ENCODE data around the gene SFRP4. TPM values are rescaled to one million over a fixed set of nuclear protein-coding genes. Genes with fewer than 3 reads are reported as not detected.

Gene SFRP4
- total RNA-seq, 1 experiment from 2014 or later = not detected

DNA sequence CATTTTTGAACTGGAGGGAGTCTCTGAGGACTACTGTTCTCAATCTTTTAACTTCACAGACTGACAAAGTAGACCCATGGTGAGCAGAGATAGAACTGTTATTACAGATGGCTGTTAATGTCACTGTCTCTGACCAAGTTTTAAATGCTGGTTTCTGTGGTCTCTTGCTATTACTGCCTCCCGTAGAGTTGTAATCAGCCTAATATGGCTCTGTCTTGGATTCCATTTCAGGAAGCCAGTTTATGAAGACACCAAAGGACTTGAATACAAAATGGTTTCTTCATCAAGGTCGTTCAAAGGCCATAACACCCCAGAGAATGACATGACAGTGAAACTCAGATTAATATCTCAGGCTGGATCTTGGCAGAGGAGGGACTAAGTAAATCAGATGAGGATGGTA, 3.9 kb downstream of the SFRP4 start:
- ChIA-PET CTCF (interaction anchor here (0.6 kb wide), 1 partner anchor 181 kb away, joined by 3 read pairs; no protein-coding TSS in a partner anchor), POLR2A (no interaction called here)
- peaks cover 21% of the 10 kb centered on the region for H3K27me3 Mint-ChIP-seq (ENCODE audit: insufficient read depth, unreplicated experiment)
- no peaks in the 10 kb centered on the region; the same call in none of the 2 replicates for H3K27me3 ChIP-seq (replicated peaks; ENCODE audit: control insufficient read depth, insufficient read depth, low read length)
- no peak overlapping the region for H3K27ac Mint-ChIP-seq (ENCODE audit: unreplicated experiment)
- no peaks in the 10 kb centered on the region for H3K36me3 Mint-ChIP-seq (ENCODE audit: insufficient read depth, unreplicated experiment)
- H3K36me3 ChIP-seq (ENCODE audit: control insufficient read depth, insufficient read depth, low read length) = no peaks in the 10 kb centered on the region
- H3K9me3 ChIP-seq = no peaks in the 10 kb centered on the region
- TF ChIP-seq, protein P1, sequence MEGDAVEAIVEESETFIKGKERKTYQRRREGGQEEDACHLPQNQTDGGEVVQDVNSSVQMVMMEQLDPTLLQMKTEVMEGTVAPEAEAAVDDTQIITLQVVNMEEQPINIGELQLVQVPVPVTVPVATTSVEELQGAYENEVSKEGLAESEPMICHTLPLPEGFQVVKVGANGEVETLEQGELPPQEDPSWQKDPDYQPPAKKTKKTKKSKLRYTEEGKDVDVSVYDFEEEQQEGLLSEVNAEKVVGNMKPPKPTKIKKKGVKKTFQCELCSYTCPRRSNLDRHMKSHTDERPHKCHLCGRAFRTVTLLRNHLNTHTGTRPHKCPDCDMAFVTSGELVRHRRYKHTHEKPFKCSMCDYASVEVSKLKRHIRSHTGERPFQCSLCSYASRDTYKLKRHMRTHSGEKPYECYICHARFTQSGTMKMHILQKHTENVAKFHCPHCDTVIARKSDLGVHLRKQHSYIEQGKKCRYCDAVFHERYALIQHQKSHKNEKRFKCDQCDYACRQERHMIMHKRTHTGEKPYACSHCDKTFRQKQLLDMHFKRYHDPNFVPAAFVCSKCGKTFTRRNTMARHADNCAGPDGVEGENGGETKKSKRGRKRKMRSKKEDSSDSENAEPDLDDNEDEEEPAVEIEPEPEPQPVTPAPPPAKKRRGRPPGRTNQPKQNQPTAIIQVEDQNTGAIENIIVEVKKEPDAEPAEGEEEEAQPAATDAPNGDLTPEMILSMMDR (IDR thresholded peaks at IDR 0.05; ENCODE audit: insufficient read depth in 1 of 2, low read depth in 1 of 2, low read length in 1 of 2, severe bottlenecking in 1 of 2, unreplicated experiment in 1 of 2) = no peak
- no peak overlapping the region for H3K4me3 ChIP-seq (ENCODE audit: low read depth, low read length)
- no peak overlapping the region for H3K4me3 Mint-ChIP-seq (ENCODE audit: unreplicated experiment)
- H3K9me3 Mint-ChIP-seq (ENCODE audit: unreplicated experiment) = no peaks in the 10 kb centered on the region
- no peak for DNase-seq
- H3K4me1 ChIP-seq = peaks cover 4% of the 10 kb centered on the region; the same call in 1 of the 2 replicates
- intact Hi-C loops (cut with micrococcal nuclease; ENCODE audit: unreplicated experiment) = loop anchor here (10.0 kb wide), 1 partner anchor 132 kb away; no protein-coding TSS in a partner anchor
- no TSS peak for BruUV-seq (replicated peaks)
- no peaks in the 10 kb centered on the region for H3K4me1 Mint-ChIP-seq (ENCODE audit: low read depth, unreplicated experiment)

DNA sequence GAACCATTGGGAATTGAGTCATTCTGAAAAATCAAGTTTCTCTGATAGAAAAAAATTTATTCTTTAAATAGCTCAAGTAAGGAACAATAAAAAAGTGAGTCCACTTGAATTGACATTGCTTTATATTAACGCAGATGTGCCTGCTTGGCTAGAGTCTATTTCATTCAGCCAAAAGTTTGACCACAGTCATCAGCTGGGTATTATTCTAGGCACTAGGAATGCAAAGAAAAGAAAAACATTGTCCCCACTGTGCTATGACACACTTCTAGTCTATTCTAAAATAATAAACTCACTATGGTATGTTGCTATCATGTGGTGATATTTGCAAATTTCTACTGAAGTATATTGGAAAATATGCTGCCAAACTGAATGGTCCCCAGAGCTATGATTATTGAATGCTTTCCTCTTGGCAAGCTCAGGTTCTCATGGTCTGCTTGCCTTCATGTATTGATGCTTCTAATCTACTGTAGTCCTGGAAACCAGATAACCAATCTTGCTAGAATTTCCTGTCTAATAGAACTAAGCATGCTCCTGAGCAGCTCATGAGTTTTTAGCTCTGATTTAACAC, 8.3 kb downstream of the SFRP4 start:
- Histone ChIP-seq H3K4me3 (ENCODE audit: low read depth, low read length) (no peak overlapping the region), H3K4me1 (no peaks in the 10 kb centered on the region), H3K36me3 (ENCODE audit: control insufficient read depth, insufficient read depth, low read length) (no peaks in the 10 kb centered on the region), H3K27me3 (replicated peaks; ENCODE audit: control insufficient read depth, insufficient read depth, low read length) (no peaks in the 10 kb centered on the region), H3K9me3 (no peaks in the 10 kb centered on the region)
- DNase-seq = no peak
- intact Hi-C loops (cut with micrococcal nuclease; ENCODE audit: unreplicated experiment) = no loop called here
- no TSS peak for BruUV-seq (replicated peaks)
- Mint-ChIP-seq H3K4me1 (ENCODE audit: low read depth, unreplicated experiment) (no peaks in the 10 kb centered on the region), H3K36me3 (ENCODE audit: insufficient read depth, unreplicated experiment) (no peaks in the 10 kb centered on the region), H3K27ac (ENCODE audit: unreplicated experiment) (no peak overlapping the region), H3K27me3 (ENCODE audit: insufficient read depth, unreplicated experiment) (peaks cover 6% of the 10 kb centered on the region), H3K4me3 (ENCODE audit: unreplicated experiment) (no peak overlapping the region), H3K9me3 (ENCODE audit: unreplicated experiment) (no peaks in the 10 kb centered on the region)
- TF ChIP-seq, protein P1 (IDR thresholded peaks at IDR 0.05; ENCODE audit: insufficient read depth in 1 of 2, low read depth in 1 of 2, low read length in 1 of 2, severe bottlenecking in 1 of 2, unreplicated experiment in 1 of 2) = no peak
- CTCF ChIA-PET = interaction anchor here (1.3 kb wide), 1 partner anchor 9 kb away, joined by 5 read pairs; the partner anchor contains the start of gene SFRP4
- POLR2A ChIA-PET = no interaction called here

DNA sequence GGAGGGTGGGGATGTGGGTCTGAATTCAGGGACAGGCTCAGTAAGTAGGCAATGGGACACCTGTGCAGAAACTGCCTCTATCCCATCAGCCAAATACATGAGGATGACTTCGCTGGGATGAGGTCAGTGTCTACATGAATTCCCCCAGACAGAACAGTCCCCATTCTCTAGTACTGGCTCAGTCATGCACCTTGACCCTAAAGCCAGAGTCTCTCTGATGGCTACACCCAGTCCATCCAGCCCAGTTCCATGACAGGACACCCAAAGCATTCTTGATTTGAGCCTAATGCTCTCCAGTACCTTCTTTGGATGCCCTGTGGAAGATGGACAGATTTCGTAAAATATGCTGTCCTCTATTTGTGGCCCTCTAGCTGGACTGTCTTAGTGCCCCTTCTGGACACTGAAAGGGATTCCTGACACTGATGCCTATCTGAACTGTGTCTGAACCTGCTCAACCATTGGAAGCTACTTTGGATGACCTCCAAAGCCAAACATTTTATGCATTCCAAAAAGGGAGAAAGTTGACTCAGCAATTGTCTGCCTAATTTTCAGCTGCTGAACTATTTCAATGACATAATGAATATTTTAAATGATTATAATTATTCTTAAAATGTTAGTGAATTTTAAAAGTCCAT, 14.6 kb downstream of the SFRP4 start:
- Mint-ChIP-seq H3K27me3 (ENCODE audit: insufficient read depth, unreplicated experiment) (no peaks in the 10 kb centered on the region), H3K4me3 (ENCODE audit: unreplicated experiment) (no peak overlapping the region), H3K9me3 (ENCODE audit: unreplicated experiment) (no peaks in the 10 kb centered on the region), H3K27ac (ENCODE audit: unreplicated experiment) (no peak overlapping the region), H3K36me3 (ENCODE audit: insufficient read depth, unreplicated experiment) (no peaks in the 10 kb centered on the region), H3K4me1 (ENCODE audit: low read depth, unreplicated experiment) (peaks cover 6% of the 10 kb centered on the region)
- CTCF ChIA-PET = interaction anchor here (0.7 to 1.9 kb wide), 3 partner anchors 15 to 1419 kb away, joined by 4 to 11 read pairs (median 4); partner anchors contain the start of gene SFRP4
- no peaks in the 10 kb centered on the region for H3K27me3 ChIP-seq (replicated peaks; ENCODE audit: control insufficient read depth, insufficient read depth, low read length)
- no TSS peak for BruUV-seq (replicated peaks)
- POLR2A ChIA-PET = interaction anchor here (0.6 kb wide), 1 partner anchor 286 kb away, joined by 3 read pairs; no protein-coding TSS in a partner anchor
- no peaks in the 10 kb centered on the region for H3K9me3 ChIP-seq
- DNase-seq = peak in 1 of 2 experiments; percentile 4
- intact Hi-C loops (cut with micrococcal nuclease; ENCODE audit: unreplicated experiment) = loop anchor here (1.0 to 5.0 kb wide), 4 partner anchors 120 to 416 kb away; no protein-coding TSS in a partner anchor
- peaks cover 16% of the 10 kb centered on the region for H3K4me1 ChIP-seq
- no peak overlapping the region for H3K4me3 ChIP-seq (ENCODE audit: low read depth, low read length)
- H3K36me3 ChIP-seq (ENCODE audit: control insufficient read depth, insufficient read depth, low read length) = no peaks in the 10 kb centered on the region
- TF ChIP-seq, protein P1 (IDR thresholded peaks at IDR 0.05; ENCODE audit: insufficient read depth in 1 of 2, low read depth in 1 of 2, low read length in 1 of 2, severe bottlenecking in 1 of 2, unreplicated experiment in 1 of 2) = no peak

All from Caco-2 (cell line).